Heart left ventricle (tissue), 13 donors: Measurements from ENCODE around the gene MAST1.

Source experiments
- CTCF ChIP-seq, 12 donors: fragments of 200-600 bp; sonication (generic) in 4 of 12; IDR thresholded peaks; one replicate each; pipeline versions ENCODE4 v1.5.0 to v1.8.0; 2018 to 2022; ENCODE audit warnings: antibody characterized with exemption in 12 of 12, mild to moderate bottlenecking in 5 of 12
- POLR2A ChIP-seq, 2 donors: fragments of 450-650 bp; IDR thresholded peaks; one replicate each; pipeline ENCODE4 v1.6.1; 2017; ENCODE audit warnings: antibody characterized with exemption in 2 of 2, mild to moderate bottlenecking in 2 of 2, moderate library complexity in 2 of 2
- donor health status: ischemic (EF 13 %, LVEDD 7.1; RV severe dilation, severe dysfunction).
- donor health status: DM: no; HTN: yes; CAD: no.
- donor health status: DM: no; HTN: no; CAD: no.
- donor health status: ischemic (EF 25% LVEDD 6.9; RV normal size, moderate dysfunction).
- donor health status: ischemic (EF 25% LVEDD 5.7; RV mildly dilated, moderate dysfunction).
- donor health status: ischemic (EF 35%, LVEDD 5.7; RV mildly dilated, moderate dysfunction).
- donor health status: nonischemic (EF 11% LVEDD 7.7; RV severe dilation, severe dysfunction).
- donor health status: DM: yes; HTN: yes; CAD: no.
- donor health status: PGD.
- donor health status: ischemic (EF 29% LVEDD 5.4; RV normal size, mild dysfunction).
- donor health status: nonischemic (EF 23%, LVEDD 6.1; RV moderate dilation, normal function).

GRCh38 chr19:12840091-12841079 is 2.1 kb downstream of the MAST1 start:
- TF ChIP-seq CTCF (IDR thresholded peaks at IDR 0.05) (no peak), POLR2A (IDR thresholded peaks at IDR 0.05) (no peak)
